H1 (cell line): ENCODE results near the gene TOMT. TPM values are rescaled to one million over a fixed set of nuclear protein-coding genes. Genes with fewer than 3 reads are reported as not detected.

ENCODE experiments used
- CTCF ChIA-PET: fragments of 300-600 bp; sonication (Branson Sonifier 250); formaldehyde crosslinking; loops from one replicate; lab custom pipeline; 2021; ENCODE audit not compliant: partially characterized antibody; lab: Charles Lee
- POLR2A ChIA-PET: fragments of 300-600 bp; sonication (Branson Sonifier 250); formaldehyde crosslinking; loops from one replicate; lab custom pipeline; 2021; ENCODE audit warnings: inconsistent platforms; ENCODE audit not compliant: partially characterized antibody; lab: Charles Lee
- DNase-seq, 2 experiments: peaks; one replicate each; pipeline versions ENCODE4 v3.0.0 to v3.0.0-alpha.2; 2010 to 2022; ENCODE audit warnings: low spot score in 2 of 2, low read depth in 1 of 2, mixed read lengths in 1 of 2
- FAIRE-seq: peaks from 2 replicates; lab custom pipeline; 2011; peaks lifted over from hg19 to GRCh38; lab: Jason Lieb, UNC
- H2AFZ ChIP-seq: 2 replicates; pipeline ENCODE4 v1.8.1; 2012; ENCODE audit warnings: low read length, inconsistent platforms
- H2AK5ac ChIP-seq: 2 replicates; pipeline ENCODE4 v1.6.1; 2013; ENCODE audit warnings: low read depth, low read length
- H2BK120ac ChIP-seq: replicated peaks from 2 replicates; pipeline ENCODE3; 2013; ENCODE audit warnings: low read depth, low read length, inconsistent platforms
- H2BK12ac ChIP-seq: 2 replicates; pipeline ENCODE4 v1.6.1; 2013; ENCODE audit warnings: low read depth, low read length
- H2BK15ac ChIP-seq: 2 replicates; pipeline ENCODE4 v1.6.1; 2013; ENCODE audit warnings: low read length
- H2BK20ac ChIP-seq: 2 replicates; pipeline ENCODE4 v1.6.1; 2013; ENCODE audit warnings: low read length
- H2BK5ac ChIP-seq: 2 replicates; pipeline ENCODE4 v1.6.1; 2013; ENCODE audit warnings: low read depth, low read length
- H3K14ac ChIP-seq: 2 replicates; pipeline ENCODE4 v1.6.1; 2013; ENCODE audit warnings: inconsistent platforms; ENCODE audit not compliant: insufficient read length
- H3K18ac ChIP-seq: 2 replicates; pipeline ENCODE4 v1.6.1; 2013; ENCODE audit warnings: low read length; ENCODE audit errors: extremely low read depth
- H3K23ac ChIP-seq: 2 replicates; pipeline ENCODE4 v1.6.1; 2013; ENCODE audit warnings: inconsistent platforms; ENCODE audit not compliant: insufficient read length
- H3K23me2 ChIP-seq: 2 replicates; pipeline ENCODE4 v1.6.1; 2013; ENCODE audit warnings: low read depth, low read length
- H3K27ac ChIP-seq: 2 replicates; pipeline ENCODE4 v1.6.1; 2011; ENCODE audit warnings: low read depth, low read length, inconsistent platforms
- H3K27me3 ChIP-seq, 4 experiments: replicated peaks in 1 of 4; 1 replicate in 1 of 4; 2 replicates in 3 of 4; pipeline versions ENCODE4 v1.6.1 to v1.8.1; 2011 to 2013; ENCODE audit warnings: low read length in 3 of 4, mild to moderate bottlenecking in 3 of 4, inconsistent platforms in 2 of 4, mixed read lengths in 2 of 4, moderate library complexity in 1 of 4; ENCODE audit not compliant: control insufficient read depth in 3 of 4, insufficient read depth in 3 of 4; ENCODE audit errors: extremely low read depth in 1 of 4
- H3K36me3 ChIP-seq, 4 experiments: 2 replicates each; pipeline versions ENCODE4 v1.6.1 to v1.8.1; 2011 to 2013; ENCODE audit warnings: mild to moderate bottlenecking in 4 of 4, low read length in 3 of 4, moderate library complexity in 2 of 4, control low read depth in 1 of 4, inconsistent platforms in 1 of 4; ENCODE audit not compliant: insufficient read depth in 4 of 4, control insufficient read depth in 2 of 4
- H3K4ac ChIP-seq: replicated peaks from 2 replicates; pipeline ENCODE3; 2013; ENCODE audit warnings: low read length, low read depth, mixed read lengths, inconsistent platforms; ENCODE audit not compliant: insufficient read length
- H3K4me1 ChIP-seq, 4 experiments: replicated peaks in 1 of 4; 1 replicate in 1 of 4; 2 replicates in 3 of 4; pipeline versions ENCODE4 v1.6.1 to v1.8.1; 2011 to 2013; ENCODE audit warnings: low read length in 3 of 4, inconsistent platforms in 2 of 4, mixed read lengths in 1 of 4; ENCODE audit not compliant: insufficient read depth in 4 of 4, control insufficient read depth in 3 of 4
- H3K4me2 ChIP-seq, 2 experiments: 2 replicates each; pipeline versions ENCODE4 v1.6.1 to v1.8.1; 2011 to 2013; ENCODE audit warnings: low read depth in 2 of 2, low read length in 2 of 2, control low read depth in 1 of 2, inconsistent platforms in 1 of 2, mild to moderate bottlenecking in 1 of 2; ENCODE audit not compliant: insufficient read depth in 1 of 2
- H3K4me3 ChIP-seq, 4 experiments: fragments of 200-600, 300-600 bp in 1 of 4; sonication (generic), shearing (Covaris generic), sonication (Bioruptor Twin) in 1 of 4; 2 replicates each; pipeline versions ENCODE4 v1.5.1 to v1.8.1; 2011 to 2016; ENCODE audit warnings: low read length in 4 of 4, low read depth in 3 of 4, control low read depth in 2 of 4, inconsistent platforms in 2 of 4, mild to moderate bottlenecking in 2 of 4, mixed read lengths in 1 of 4, moderate library complexity in 1 of 4; ENCODE audit not compliant: insufficient read depth in 2 of 4; ENCODE audit errors: extremely low read depth in 1 of 4
- H3K56ac ChIP-seq: replicated peaks from 2 replicates; pipeline ENCODE3; 2013; ENCODE audit warnings: low read depth, mild to moderate bottlenecking, mixed read lengths, low read length, inconsistent platforms; ENCODE audit not compliant: insufficient read length
- H3K79me1 ChIP-seq: 2 replicates; pipeline ENCODE4 v1.6.1; 2013; ENCODE audit warnings: low read depth, low read length, control low read depth
- H3K79me2 ChIP-seq, 2 experiments: 2 replicates each; pipeline versions ENCODE4 v1.6.1 to v1.8.1; 2012 to 2013; ENCODE audit warnings: low read length in 2 of 2, mild to moderate bottlenecking in 2 of 2, inconsistent platforms in 1 of 2; ENCODE audit not compliant: insufficient read depth in 2 of 2, control insufficient read depth in 1 of 2
- H3K9ac ChIP-seq, 4 experiments: replicated peaks in 1 of 4; 1 replicate in 1 of 4; 2 replicates in 3 of 4; pipeline versions ENCODE4 v1.6.1 to v1.8.1; 2011 to 2013; ENCODE audit warnings: low read depth in 3 of 4, low read length in 3 of 4, control low read depth in 2 of 4, mild to moderate bottlenecking in 2 of 4, moderate library complexity in 2 of 4, inconsistent platforms in 1 of 4; ENCODE audit errors: extremely low read depth in 1 of 4
- H3K9me3 ChIP-seq, 2 experiments: 2 replicates each; pipeline versions ENCODE4 v1.6.1 to v1.8.1; 2012 to 2013; ENCODE audit warnings: mild to moderate bottlenecking in 2 of 2, moderate library complexity in 2 of 2, control low read depth in 1 of 2, inconsistent platforms in 1 of 2, low read depth in 1 of 2, low read length in 1 of 2, mixed read lengths in 1 of 2; ENCODE audit not compliant: insufficient read depth in 2 of 2
- H4K20me1 ChIP-seq, 2 experiments: replicated peaks in 1 of 2; 2 replicates each; pipeline versions ENCODE3 to v1.8.1; 2011 to 2013; ENCODE audit warnings: inconsistent platforms in 2 of 2, low read length in 2 of 2, mild to moderate bottlenecking in 1 of 2; ENCODE audit not compliant: insufficient read depth in 2 of 2, control insufficient read depth in 1 of 2
- H4K5ac ChIP-seq: 2 replicates; pipeline ENCODE4 v1.6.1; 2013; ENCODE audit warnings: low read length, low read depth, mixed read lengths, inconsistent platforms; ENCODE audit not compliant: insufficient read length
- H4K8ac ChIP-seq: 2 replicates; pipeline ENCODE4 v1.8.0; 2013; ENCODE audit warnings: mild to moderate bottlenecking, moderate library complexity, low read length, inconsistent platforms; ENCODE audit not compliant: insufficient read depth; ENCODE audit errors: extremely low read depth
- H4K91ac ChIP-seq: replicated peaks from 2 replicates; pipeline ENCODE3; 2013; ENCODE audit warnings: low read length, mixed read lengths, inconsistent platforms; ENCODE audit not compliant: insufficient read length
- CHD1 ChIP-seq: IDR thresholded peaks from 2 replicates; pipeline ENCODE4 v1.6.1; 2012; ENCODE audit warnings: low read depth, low read length, improper control_type of control experiment
- CHD2 ChIP-seq: IDR thresholded peaks from 2 replicates; pipeline ENCODE4 v1.6.1; 2012; ENCODE audit warnings: low read length, improper control_type of control experiment
- CREB1 ChIP-seq: IDR thresholded peaks from 2 replicates; pipeline ENCODE4 v1.6.1; 2012; ENCODE audit warnings: inconsistent platforms
- HDAC2 ChIP-seq, 2 experiments: fragments of 300-600 bp in 1 of 2; sonication (generic) in 1 of 2; IDR thresholded peaks; 2 replicates each; pipeline ENCODE4 v1.6.1; 2011 to 2012; ENCODE audit warnings: low read depth in 2 of 2, low read length in 2 of 2, mild to moderate bottlenecking in 2 of 2, moderate library complexity in 2 of 2, borderline replicate concordance in 1 of 2, inconsistent platforms in 1 of 2
- KDM1A ChIP-seq: fragments of 200-600, 300-600 bp; sonication (generic); IDR thresholded peaks from 2 replicates; pipeline ENCODE4 v1.7.1; 2016; ENCODE audit warnings: mild to moderate bottlenecking, low read length, borderline replicate concordance
- KDM5A ChIP-seq: fragments of 200-600 bp; IDR thresholded peaks from 2 replicates; pipeline ENCODE4 v1.7.1; 2012; ENCODE audit warnings: mild to moderate bottlenecking, low read length, inconsistent platforms, mixed read lengths
- TBP ChIP-seq: IDR thresholded peaks from 2 replicates; pipeline ENCODE4 v1.6.1; 2011; ENCODE audit warnings: low read depth, low read length, improper control_type of control experiment
- YY1 ChIP-seq: IDR thresholded peaks from 2 replicates; pipeline ENCODE4 v1.6.1; 2011; ENCODE audit warnings: low read depth, mild to moderate bottlenecking, low read length
- WGBS, 2 experiments: shearing (Covaris generic) in 1 of 2; methylation state at CpG; one replicate each; pipeline versions ENCODE4 v1.1.6 to v1.1.7; 2013 to 2015; ENCODE audit warnings: low lambda C conversion rate in 2 of 2, mixed read lengths in 2 of 2, inconsistent platforms in 1 of 2, low coverage in 1 of 2, missing lambda C conversion rate in 1 of 2; ENCODE audit not compliant: insufficient replicate concordance in 2 of 2, insufficient coverage in 1 of 2, insufficient read length in 1 of 2; ENCODE audit errors: extremely low coverage in 1 of 2, missing lambda C conversion rate in 1 of 2; 5-methylcytosine and 5-hydroxymethylcytosine counted together
- polyA plus RNA-seq, 7 experiments: library from polyadenylated mRNA; depleted of rRNA in 3 of 7; stranded (reverse) in 5 of 7; unstranded in 2 of 7; fragments of >200 nt in 5 of 7; fragments of 200-250 nt in 2 of 7; gene quantifications; 1 replicate in 5 of 7; 2 replicates in 1 of 7; 4 replicates in 1 of 7; pipeline versions ENCODE4 v1.2.1 to v1.2.3, GENCODE V29; 2011 to 2013; ENCODE audit warnings: missing spikeins in 2 of 7, mixed read lengths in 2 of 7
- total RNA-seq: library from RNA; stranded (reverse); fragmentation: NEBNext Ultra II Directional; extraction: Animal tissue kit (Norgen Biotek cat#: 25700); gene quantifications from 2 replicates; pipeline ENCODE4 v1.2.1, GENCODE V29; 2021

The TOMT gene
- total and polyA plus RNA-seq, 2 of the 8 experiments (the other 6 are each of a cell fraction or from before 2014, with no cell fraction given) = 0.11 TPM; not detected in 1

GRCh38 chr11:72102631-72102945, 3.1 kb upstream of the TOMT start:
- Histone ChIP-seq H4K8ac (peak overlapping the region; percentile 88; the same call in 1 of the 2 replicates), H3K79me1 (peaks cover 13% of the 10 kb centered on the region), H3K36me3 (peaks cover 18 to 22% (median 20%) of the 10 kb centered on the region in 4 experiments), H3K4me2 (peak overlapping the region; percentile 84 to 91), H3K4ac (peak overlapping the region; percentile 9), H3K23ac (no peak overlapping the region), H3K4me1 (peaks cover 3 to 14% (median 5%) of the 10 kb centered on the region in 4 experiments; a peak in 6 of 7 replicates), H2BK20ac (no peak overlapping the region), H3K18ac (peak overlapping the region; percentile 26; the same call in 1 of the 2 replicates), H4K91ac (peak overlapping the region; percentile 38), H3K79me2 (peaks cover 10 to 34% of the 10 kb centered on the region in 2 experiments), H3K27ac (peak overlapping the region; percentile 86), H2BK15ac (no peak overlapping the region), H2AK5ac (peak overlapping the region; percentile 65; the same call in 1 of the 2 replicates), H2BK120ac (no peak overlapping the region), H3K56ac (peak overlapping the region; percentile 59), H2AFZ (no peak overlapping the region), H4K5ac (no peak overlapping the region), H2BK12ac (no peak overlapping the region), H3K9ac (peak overlapping the region; percentile 88 to 98 (median 95)), H3K14ac (peak overlapping the region; percentile 8), H3K4me3 (peak overlapping the region; percentile 95 to 98 (median 97)), H3K23me2 (peaks cover 6% of the 10 kb centered on the region), H3K27me3 (no peaks in the 10 kb centered on the region)
- no peak for DNase-seq
- WGBS, 2 experiments = 13% methylated on average over 9 of the region's 9 CpGs; no CpG with 5 or more reads in 1 of the 2 experiments
- no peak for FAIRE-seq
- ChIA-PET POLR2A (interaction anchor here (0.6 to 14.4 kb wide), 6 partner anchors 9 to 78 kb away, joined by 3 to 144 read pairs (median 22); partner anchors contain the start of genes ANAPC15 and LRRC51), CTCF (interaction anchor here (1.0 to 14.0 kb wide), 5 partner anchors 12 to 332 kb away, joined by 4 to 423 read pairs (median 6); partner anchors contain the start of gene CLPB)
- no peak for TF ChIP-seq CHD2
- TF ChIP-seq YY1 = no peak
- TF ChIP-seq CREB1 = no peak
- peak in 1 of 2 experiments; percentile 57; a peak in 1 of 4 replicates for TF ChIP-seq HDAC2 (IDR thresholded peaks at IDR 0.05; ENCODE audit: borderline replicate concordance in 1 of 2, low read depth in 2 of 2, low read length in 2 of 2)
- TF ChIP-seq KDM5A = no peak
- peak; percentile 61; the same call in 1 of the 2 replicates for TF ChIP-seq KDM1A
- TF ChIP-seq CHD1 = no peak
- no peak for TF ChIP-seq TBP
- TF ChIP-seq, all 59 proteins: peak for 2
- Histone ChIP-seq H3K9me3 (no peaks in the 10 kb centered on the region), H4K20me1 (peaks cover 2 to 16% of the 10 kb centered on the region in 2 experiments), H2BK5ac (peak overlapping the region; percentile 73; the same call in 1 of the 2 replicates)
